Liver (tissue), 9 donors: ENCODE data around the gene C2CD4C. TPM values are rescaled to one million over a fixed set of nuclear protein-coding genes. Genes with fewer than 3 reads are reported as not detected.

ENCODE experiments used
- DNase-seq: peaks from one replicate; pipeline ENCODE4 v3.0.0-alpha.2; 2017; ENCODE audit warnings: low spot score
- H3K27ac ChIP-seq, 2 donors: one replicate each; pipeline ENCODE4 v1.7.0; 2013; ENCODE audit warnings: inconsistent platforms in 2 of 2, low read length in 2 of 2, control low read depth in 1 of 2, low read depth in 1 of 2, mild to moderate bottlenecking in 1 of 2
- H3K27me3 ChIP-seq, 4 donors: one replicate each; pipeline versions ENCODE4 v1.6.1 to v1.7.0; 2013; ENCODE audit warnings: low read length in 3 of 4, inconsistent platforms in 1 of 4, mild to moderate bottlenecking in 1 of 4, moderate library complexity in 1 of 4; ENCODE audit not compliant: control insufficient read depth in 4 of 4, insufficient read depth in 4 of 4
- H3K36me3 ChIP-seq, 4 donors: one replicate each; pipeline versions ENCODE4 v1.6.1 to v1.7.0; 2013; ENCODE audit warnings: low read length in 3 of 4, mild to moderate bottlenecking in 3 of 4, low read depth in 1 of 4, moderate library complexity in 1 of 4; ENCODE audit not compliant: control insufficient read depth in 4 of 4, insufficient read depth in 3 of 4
- H3K4me1 ChIP-seq, 4 donors: one replicate each; pipeline versions ENCODE4 v1.6.1 to v1.7.0; 2013; ENCODE audit warnings: low read length in 3 of 4, mild to moderate bottlenecking in 3 of 4, moderate library complexity in 1 of 4; ENCODE audit not compliant: control insufficient read depth in 4 of 4, insufficient read depth in 4 of 4
- H3K4me3 ChIP-seq, 3 donors: one replicate each; pipeline versions ENCODE4 v1.6.1 to v1.7.0; 2013; ENCODE audit warnings: low read length in 3 of 3, control low read depth in 1 of 3, low read depth in 1 of 3, mild to moderate bottlenecking in 1 of 3
- H3K9ac ChIP-seq, 2 donors: one replicate each; pipeline ENCODE4 v1.7.0; 2013; ENCODE audit warnings: low read length in 2 of 2, mild to moderate bottlenecking in 2 of 2, moderate library complexity in 2 of 2, control low read depth in 1 of 2, low read depth in 1 of 2
- H3K9me3 ChIP-seq, 4 donors: one replicate each; pipeline versions ENCODE4 v1.6.1 to v1.7.0; 2013; ENCODE audit warnings: low read length in 3 of 4; ENCODE audit not compliant: control insufficient read depth in 4 of 4
- EGR1 ChIP-seq, 2 donors: IDR thresholded peaks; 2 replicates each; pipeline ENCODE4 v1.6.1; 2016 to 2018; ENCODE audit warnings: antibody characterized with exemption in 2 of 2, low read depth in 2 of 2
- FOXA1 ChIP-seq: IDR thresholded peaks from 2 replicates; pipeline ENCODE4 v1.6.1; 2016; ENCODE audit warnings: antibody characterized with exemption
- FOXA2 ChIP-seq: IDR thresholded peaks from 2 replicates; pipeline ENCODE4 v1.6.1; 2016; ENCODE audit warnings: antibody characterized with exemption
- GABPA ChIP-seq, 2 donors: IDR thresholded peaks in 1 of 2; conservative IDR thresholded peaks in 1 of 2; 2 replicates each; pipeline ENCODE4 v1.6.1; 2016; ENCODE audit warnings: antibody characterized with exemption in 2 of 2, mild to moderate bottlenecking in 1 of 2, moderate library complexity in 1 of 2
- HNF4A ChIP-seq, 2 donors: conservative IDR thresholded peaks; 2 replicates each; pipeline ENCODE4 v1.6.1; 2016; ENCODE audit warnings: antibody characterized with exemption in 2 of 2, mild to moderate bottlenecking in 2 of 2
- HNF4G ChIP-seq: IDR thresholded peaks from 2 replicates; pipeline ENCODE4 v1.6.1; 2016; ENCODE audit warnings: antibody characterized with exemption
- JUND ChIP-seq, 2 donors: IDR thresholded peaks; 2 replicates each; pipeline ENCODE4 v1.6.1; 2016; ENCODE audit warnings: antibody characterized with exemption in 2 of 2
- NR2F2 ChIP-seq: IDR thresholded peaks from 2 replicates; pipeline ENCODE4 v1.6.1; 2016; ENCODE audit warnings: antibody characterized with exemption
- RAD21 ChIP-seq, 2 donors: IDR thresholded peaks; 2 replicates each; pipeline ENCODE4 v1.6.1; 2016; ENCODE audit warnings: antibody characterized with exemption in 2 of 2, mild to moderate bottlenecking in 2 of 2
- REST ChIP-seq: IDR thresholded peaks from 2 replicates; pipeline ENCODE4 v1.6.1; 2016; ENCODE audit warnings: antibody characterized with exemption, mild to moderate bottlenecking
- RXRA ChIP-seq, 2 donors: IDR thresholded peaks; 2 replicates each; pipeline ENCODE4 v1.6.1; 2017 to 2018; ENCODE audit warnings: antibody characterized with exemption in 2 of 2, mild to moderate bottlenecking in 1 of 2
- TAF1 ChIP-seq: conservative IDR thresholded peaks from 2 replicates; pipeline ENCODE4 v1.6.1; 2016; ENCODE audit warnings: antibody characterized with exemption, mild to moderate bottlenecking
- YY1 ChIP-seq: IDR thresholded peaks from 2 replicates; pipeline ENCODE4 v1.6.1; 2016; ENCODE audit warnings: antibody characterized with exemption, mild to moderate bottlenecking
- WGBS: extraction: QIAGEN DNeasy Blood & Tissue Kit; methylation state at CpG from one replicate; pipeline ENCODE4 v1.1.7; 2013; 5-methylcytosine and 5-hydroxymethylcytosine counted together
- polyA plus RNA-seq, 2 donors: library from polyadenylated mRNA; stranded (reverse) in 1 of 2; unstranded in 1 of 2; fragments of 200-250 nt in 1 of 2; fragments of >200 nt in 1 of 2; fragmentation: Nextera tagmentation in 1 of 2; extraction: Ambion mirVana in 1 of 2; gene quantifications; one replicate each; pipeline versions ENCODE4 v1.2.1 to v1.2.3, GENCODE V29; 2013 to 2015
- total RNA-seq, 2 donors: library from RNA; depleted of rRNA; stranded (reverse); fragments of >200 nt; gene quantifications; one replicate each; pipeline ENCODE4 v1.2.3, GENCODE V29; 2014
- TF ChIP-seq, protein P1 (sequence below): fragments of 150-350 bp; IDR thresholded peaks from 2 replicates; pipeline ENCODE4 v1.5.1; 2017; ENCODE audit warnings: improper control_type of control experiment, low read depth, low read length; ENCODE audit not compliant: missing input control
- TF ChIP-seq, protein P2 (sequence below): IDR thresholded peaks from 2 replicates; pipeline ENCODE4 v1.6.1; 2016; ENCODE audit warnings: antibody characterized with exemption
- TF ChIP-seq, protein P3 (sequence below): IDR thresholded peaks from 2 replicates; pipeline ENCODE4 v1.6.1; 2016; ENCODE audit warnings: antibody characterized with exemption
- TF ChIP-seq, protein P4 (sequence below): IDR thresholded peaks from 2 replicates; pipeline ENCODE4 v1.6.1; 2016; ENCODE audit warnings: antibody characterized with exemption
- donor health status: healthy.
- donor health status: healthy.
- donor health status: healthy.
- donor health status: healthy.
- donor health status: healthy.

The C2CD4C gene
- total and polyA plus RNA-seq, 4 donors = 0.08 to 0.42 (median 0.19) TPM

DNA sequence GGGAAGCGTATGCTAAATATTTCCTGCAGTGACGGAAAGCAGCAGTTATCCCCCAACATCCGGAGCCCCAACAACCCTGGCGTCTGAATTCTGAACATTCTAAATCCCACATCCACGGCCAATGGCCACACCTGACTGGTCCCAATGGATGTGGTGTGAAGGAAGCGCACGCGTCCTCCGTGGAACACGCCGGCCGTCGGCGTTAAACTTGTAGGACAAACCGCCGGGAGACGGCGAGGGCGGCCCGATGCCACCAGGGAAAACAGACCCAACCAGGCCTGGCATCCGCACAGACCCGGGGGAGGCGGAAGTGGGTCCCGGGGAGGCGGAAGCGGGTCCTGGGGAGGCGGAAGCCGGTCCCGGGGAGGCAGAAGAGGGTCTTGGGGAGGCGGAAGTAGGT is 48.7 kb upstream of the C2CD4C start:
- Histone ChIP-seq H3K27ac (no peak overlapping the region), H3K9me3 (no peaks in the 10 kb centered on the region), H3K36me3 (peaks cover 0 to 6% (median 0%) of the 10 kb centered on the region in 4 donors), H3K4me3 (no peak overlapping the region), H3K9ac (no peak overlapping the region), H3K27me3 (no peaks in the 10 kb centered on the region), H3K4me1 (peaks cover 2 to 11% (median 6%) of the 10 kb centered on the region in 4 donors)
- no peak for DNase-seq
- TF ChIP-seq EGR1 (IDR thresholded peaks at IDR 0.05; ENCODE audit: low read depth in 2 of 2) (no peak), NR2F2 (no peak), FOXA2 (no peak), YY1 (no peak), REST (no peak), JUND (IDR thresholded peaks at IDR 0.05) (no peak), RAD21 (IDR thresholded peaks at IDR 0.05) (no peak), HNF4A (conservative IDR thresholded peaks at IDR 0.05) (no peak), RXRA (IDR thresholded peaks at IDR 0.05) (no peak), HNF4G (no peak), FOXA1 (no peak), TAF1 (no peak)
- TF ChIP-seq, protein P1, sequence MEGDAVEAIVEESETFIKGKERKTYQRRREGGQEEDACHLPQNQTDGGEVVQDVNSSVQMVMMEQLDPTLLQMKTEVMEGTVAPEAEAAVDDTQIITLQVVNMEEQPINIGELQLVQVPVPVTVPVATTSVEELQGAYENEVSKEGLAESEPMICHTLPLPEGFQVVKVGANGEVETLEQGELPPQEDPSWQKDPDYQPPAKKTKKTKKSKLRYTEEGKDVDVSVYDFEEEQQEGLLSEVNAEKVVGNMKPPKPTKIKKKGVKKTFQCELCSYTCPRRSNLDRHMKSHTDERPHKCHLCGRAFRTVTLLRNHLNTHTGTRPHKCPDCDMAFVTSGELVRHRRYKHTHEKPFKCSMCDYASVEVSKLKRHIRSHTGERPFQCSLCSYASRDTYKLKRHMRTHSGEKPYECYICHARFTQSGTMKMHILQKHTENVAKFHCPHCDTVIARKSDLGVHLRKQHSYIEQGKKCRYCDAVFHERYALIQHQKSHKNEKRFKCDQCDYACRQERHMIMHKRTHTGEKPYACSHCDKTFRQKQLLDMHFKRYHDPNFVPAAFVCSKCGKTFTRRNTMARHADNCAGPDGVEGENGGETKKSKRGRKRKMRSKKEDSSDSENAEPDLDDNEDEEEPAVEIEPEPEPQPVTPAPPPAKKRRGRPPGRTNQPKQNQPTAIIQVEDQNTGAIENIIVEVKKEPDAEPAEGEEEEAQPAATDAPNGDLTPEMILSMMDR = no peak
- TF ChIP-seq, protein P2, sequence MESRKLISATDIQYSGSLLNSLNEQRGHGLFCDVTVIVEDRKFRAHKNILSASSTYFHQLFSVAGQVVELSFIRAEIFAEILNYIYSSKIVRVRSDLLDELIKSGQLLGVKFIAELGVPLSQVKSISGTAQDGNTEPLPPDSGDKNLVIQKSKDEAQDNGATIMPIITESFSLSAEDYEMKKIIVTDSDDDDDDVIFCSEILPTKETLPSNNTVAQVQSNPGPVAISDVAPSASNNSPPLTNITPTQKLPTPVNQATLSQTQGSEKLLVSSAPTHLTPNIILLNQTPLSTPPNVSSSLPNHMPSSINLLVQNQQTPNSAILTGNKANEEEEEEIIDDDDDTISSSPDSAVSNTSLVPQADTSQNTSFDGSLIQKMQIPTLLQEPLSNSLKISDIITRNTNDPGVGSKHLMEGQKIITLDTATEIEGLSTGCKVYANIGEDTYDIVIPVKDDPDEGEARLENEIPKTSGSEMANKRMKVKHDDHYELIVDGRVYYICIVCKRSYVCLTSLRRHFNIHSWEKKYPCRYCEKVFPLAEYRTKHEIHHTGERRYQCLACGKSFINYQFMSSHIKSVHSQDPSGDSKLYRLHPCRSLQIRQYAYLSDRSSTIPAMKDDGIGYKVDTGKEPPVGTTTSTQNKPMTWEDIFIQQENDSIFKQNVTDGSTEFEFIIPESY = no peak
- TF ChIP-seq, protein P3, sequence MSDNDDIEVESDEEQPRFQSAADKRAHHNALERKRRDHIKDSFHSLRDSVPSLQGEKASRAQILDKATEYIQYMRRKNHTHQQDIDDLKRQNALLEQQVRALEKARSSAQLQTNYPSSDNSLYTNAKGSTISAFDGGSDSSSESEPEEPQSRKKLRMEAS = no peak
- TF ChIP-seq, protein P4, sequence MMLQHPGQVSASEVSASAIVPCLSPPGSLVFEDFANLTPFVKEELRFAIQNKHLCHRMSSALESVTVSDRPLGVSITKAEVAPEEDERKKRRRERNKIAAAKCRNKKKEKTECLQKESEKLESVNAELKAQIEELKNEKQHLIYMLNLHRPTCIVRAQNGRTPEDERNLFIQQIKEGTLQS = no peak
- WGBS = 98% methylated on average over 30 of the region's 30 CpGs

GRCh38 chr19:456547-457110 is 47.7 kb upstream of the C2CD4C start:
- WGBS = 89% methylated on average over 18 of the region's 18 CpGs
- H3K4me3 ChIP-seq = no peak overlapping the region
- H3K27ac ChIP-seq = no peak overlapping the region
- H3K9me3 ChIP-seq = no peaks in the 10 kb centered on the region
- H3K9ac ChIP-seq = no peak overlapping the region
- no peaks in the 10 kb centered on the region for H3K27me3 ChIP-seq
- DNase-seq = no peak
- TF ChIP-seq HNF4A (conservative IDR thresholded peaks at IDR 0.05) (no peak), TAF1 (no peak), YY1 (no peak), EGR1 (IDR thresholded peaks at IDR 0.05; ENCODE audit: low read depth in 2 of 2) (no peak), RXRA (IDR thresholded peaks at IDR 0.05) (no peak), JUND (IDR thresholded peaks at IDR 0.05) (no peak), HNF4G (no peak), RAD21 (IDR thresholded peaks at IDR 0.05) (no peak), GABPA (IDR thresholded peaks at IDR 0.05 in 1 of 2, conservative IDR thresholded peaks at IDR 0.05 in 1 of 2) (no peak)
- TF ChIP-seq, protein P3 = no peak
- TF ChIP-seq, protein P1 = no peak
- peaks cover 0 to 6% (median 2%) of the 10 kb centered on the region in 4 donors for H3K36me3 ChIP-seq
- peaks cover 2 to 7% (median 4%) of the 10 kb centered on the region in 4 donors for H3K4me1 ChIP-seq
